ENCODE data around the gene QRICH1.
A peak's percentile ranks its signal among the peaks of the same experiment; 100 is the strongest.

The QRICH1 gene

GRCh38 chr3:49132437-49133225 lies 38.8 kb upstream of the QRICH1 start, which contains the start of gene LAMB2:
Gene LAMB2, minus strand, starts transcription at chr3:49133050. Its CDS starts 183 bp downstream, at chr3:49132867.
- Histone ChIP-seq H3K27ac (peak within 1 kb of the TSS; percentile 92 to 93), H3K36me3 (peaks cover 30 to 41% (median 32%) of the 10 kb centered on the region in 3 donors), H3K27me3 (peaks cover 0 to under 1% of the 10 kb centered on the region in 2 donors), H3K4me1 (peaks cover 0 to 51% (median 37%) of the 10 kb centered on the region in 4 donors), H3K4me3 (peak within 1 kb of the TSS; percentile 72 to 78), H3K9me3 (no peaks in the 10 kb centered on the region)
- DNase-seq: peak; percentile 65 to 89
- TF ChIP-seq, protein P1, sequence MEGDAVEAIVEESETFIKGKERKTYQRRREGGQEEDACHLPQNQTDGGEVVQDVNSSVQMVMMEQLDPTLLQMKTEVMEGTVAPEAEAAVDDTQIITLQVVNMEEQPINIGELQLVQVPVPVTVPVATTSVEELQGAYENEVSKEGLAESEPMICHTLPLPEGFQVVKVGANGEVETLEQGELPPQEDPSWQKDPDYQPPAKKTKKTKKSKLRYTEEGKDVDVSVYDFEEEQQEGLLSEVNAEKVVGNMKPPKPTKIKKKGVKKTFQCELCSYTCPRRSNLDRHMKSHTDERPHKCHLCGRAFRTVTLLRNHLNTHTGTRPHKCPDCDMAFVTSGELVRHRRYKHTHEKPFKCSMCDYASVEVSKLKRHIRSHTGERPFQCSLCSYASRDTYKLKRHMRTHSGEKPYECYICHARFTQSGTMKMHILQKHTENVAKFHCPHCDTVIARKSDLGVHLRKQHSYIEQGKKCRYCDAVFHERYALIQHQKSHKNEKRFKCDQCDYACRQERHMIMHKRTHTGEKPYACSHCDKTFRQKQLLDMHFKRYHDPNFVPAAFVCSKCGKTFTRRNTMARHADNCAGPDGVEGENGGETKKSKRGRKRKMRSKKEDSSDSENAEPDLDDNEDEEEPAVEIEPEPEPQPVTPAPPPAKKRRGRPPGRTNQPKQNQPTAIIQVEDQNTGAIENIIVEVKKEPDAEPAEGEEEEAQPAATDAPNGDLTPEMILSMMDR (IDR thresholded peaks at IDR 0.05): no peak
- intact Hi-C loops (cut with DNase I; ENCODE audit: low total_unique reads): loop anchor here (5.0 kb wide), 1 partner anchor 35 kb away; no protein-coding TSS in a partner anchor

GRCh38 chr3:49132073-49132436 lies 38.2 kb upstream of the QRICH1 start:
- peak overlapping the region; percentile 72 to 78 for H3K4me3 ChIP-seq
- H3K36me3 ChIP-seq: peaks cover 33 to 47% (median 35%) of the 10 kb centered on the region in 3 donors
- H3K9me3 ChIP-seq: no peaks in the 10 kb centered on the region
- DNase-seq: no peak
- intact Hi-C loops (cut with DNase I; ENCODE audit: low total_unique reads): loop anchor here (5.0 kb wide), 1 partner anchor 35 kb away; no protein-coding TSS in a partner anchor
- TF ChIP-seq, protein P1 (IDR thresholded peaks at IDR 0.05): no peak
- H3K27me3 ChIP-seq: no peaks in the 10 kb centered on the region
- peaks cover 0 to 51% (median 37%) of the 10 kb centered on the region in 4 donors for H3K4me1 ChIP-seq
- peak overlapping the region; percentile 92 to 93 for H3K27ac ChIP-seq

DNA sequence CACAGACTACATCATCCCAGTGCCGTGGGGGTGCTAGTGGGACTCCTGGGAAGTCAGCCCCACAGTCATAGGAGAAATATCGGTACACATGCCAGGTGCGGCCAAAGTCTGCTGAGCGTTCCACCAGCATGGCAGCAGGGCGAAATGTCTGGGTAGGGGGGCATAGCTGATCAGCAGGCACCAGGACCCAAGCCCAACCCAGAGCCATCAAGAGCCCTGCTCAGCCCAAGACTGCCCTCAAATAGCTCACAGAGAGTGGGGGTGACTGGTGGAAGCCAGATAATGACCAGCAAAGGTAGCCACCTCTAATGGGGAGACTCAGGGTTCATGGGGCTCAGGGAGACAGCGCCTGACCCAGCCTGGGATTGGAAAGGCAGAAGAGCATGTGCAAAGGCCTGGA lies 37.7 kb upstream of the QRICH1 start:
- DNase-seq: no peak
- peak overlapping the region; percentile 72 to 78 for H3K4me3 ChIP-seq
- no peaks in the 10 kb centered on the region for H3K9me3 ChIP-seq
- H3K27ac ChIP-seq: peak overlapping the region; percentile 92 to 93
- no peaks in the 10 kb centered on the region for H3K27me3 ChIP-seq
- peaks cover 35 to 52% (median 40%) of the 10 kb centered on the region in 3 donors for H3K36me3 ChIP-seq
- intact Hi-C loops (cut with DNase I; ENCODE audit: low total_unique reads): loop anchor here (5.0 kb wide), 1 partner anchor 34 kb away; no protein-coding TSS in a partner anchor
- TF ChIP-seq, protein P1 (IDR thresholded peaks at IDR 0.05): no peak
- H3K4me1 ChIP-seq: peaks cover 0 to 51% (median 37%) of the 10 kb centered on the region in 4 donors

DNA sequence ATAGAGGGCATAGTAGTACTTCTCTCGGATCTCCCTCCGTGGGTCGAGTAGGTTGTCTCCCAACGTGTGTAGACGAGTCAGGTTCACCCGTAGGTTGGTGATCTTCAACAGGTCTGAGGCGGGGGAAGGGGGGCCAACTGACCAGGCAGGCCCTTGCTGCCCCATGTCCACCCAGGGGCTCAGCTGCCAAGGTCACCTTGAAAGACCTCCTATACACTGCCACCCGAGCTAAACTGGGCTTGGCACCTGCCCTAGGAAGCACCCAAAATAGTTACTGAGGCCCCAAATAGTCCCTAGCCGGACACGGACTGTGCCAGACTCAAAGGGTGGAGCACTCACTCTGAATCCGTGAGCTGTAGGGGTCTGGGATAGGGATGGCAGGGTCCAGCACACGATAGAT lies 37.2 kb upstream of the QRICH1 start:
- intact Hi-C loops (cut with DNase I; ENCODE audit: low total_unique reads): loop anchor here (5.0 kb wide), 1 partner anchor 34 kb away; no protein-coding TSS in a partner anchor
- H3K27ac ChIP-seq: peak overlapping the region; percentile 92 to 93
- no peaks in the 10 kb centered on the region for H3K27me3 ChIP-seq
- TF ChIP-seq, protein P1 (IDR thresholded peaks at IDR 0.05): no peak
- no peaks in the 10 kb centered on the region for H3K9me3 ChIP-seq
- peaks cover 0 to 51% (median 37%) of the 10 kb centered on the region in 4 donors for H3K4me1 ChIP-seq
- peaks cover 40 to 57% (median 46%) of the 10 kb centered on the region in 3 donors for H3K36me3 ChIP-seq
- H3K4me3 ChIP-seq: peak overlapping the region; percentile 72 to 78
- DNase-seq: no peak

GRCh38 chr3:49124991-49125670 lies 31.3 kb upstream of the QRICH1 start:
- Histone ChIP-seq H3K9me3 (no peaks in the 10 kb centered on the region), H3K27me3 (no peaks in the 10 kb centered on the region), H3K36me3 (peaks cover 76 to 92% (median 87%) of the 10 kb centered on the region in 3 donors), H3K4me1 (peaks cover 0 to 17% (median 7%) of the 10 kb centered on the region in 4 donors), H3K27ac (no peak overlapping the region), H3K4me3 (no peak overlapping the region)
- intact Hi-C loops (cut with DNase I; ENCODE audit: low total_unique reads): no loop called here
- DNase-seq: no peak
- TF ChIP-seq, protein P1 (IDR thresholded peaks at IDR 0.05): no peak
